Esophagus squamous epithelium (tissue), 4 donors: ENCODE results near the gene SPZ1.

Source experiments
- POLR2A ChIP-seq, 4 donors: fragments of 450-650 bp; IDR thresholded peaks; one replicate each; pipeline ENCODE4 v1.6.1; 2017; ENCODE audit warnings: antibody characterized with exemption in 4 of 4, mild to moderate bottlenecking in 4 of 4, moderate library complexity in 3 of 4
- TF ChIP-seq, protein P1 (sequence below), 6 experiments: fragments of 450-650 bp in 4 of 6; fragments of 200-600 bp in 2 of 6; sonication (generic) in 2 of 6; IDR thresholded peaks; one replicate each; pipeline ENCODE4 v1.5.1; 2016 to 2019; ENCODE audit warnings: antibody characterized with exemption in 6 of 6, mild to moderate bottlenecking in 4 of 6, moderate library complexity in 4 of 6

DNA sequence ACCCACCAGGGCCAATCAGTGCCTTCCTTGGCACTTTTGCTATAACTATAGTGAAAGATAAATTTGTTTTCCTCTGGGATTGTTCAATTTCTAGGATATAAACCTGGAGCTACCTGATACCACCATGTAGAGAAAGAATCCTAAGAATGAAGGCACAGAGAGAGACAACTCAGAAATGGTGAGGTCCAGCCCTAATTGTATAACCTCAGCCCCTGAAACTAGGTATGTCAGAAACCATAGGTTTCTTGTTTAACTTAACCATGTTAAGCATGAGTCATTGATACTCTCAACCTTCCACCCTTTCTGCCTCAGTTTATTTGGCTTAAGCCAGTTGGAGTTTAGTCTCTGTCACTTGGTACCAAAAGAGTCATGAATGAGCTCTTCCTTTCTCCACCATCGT, 4.6 kb upstream of the SPZ1 start:
- TF ChIP-seq, protein P1, sequence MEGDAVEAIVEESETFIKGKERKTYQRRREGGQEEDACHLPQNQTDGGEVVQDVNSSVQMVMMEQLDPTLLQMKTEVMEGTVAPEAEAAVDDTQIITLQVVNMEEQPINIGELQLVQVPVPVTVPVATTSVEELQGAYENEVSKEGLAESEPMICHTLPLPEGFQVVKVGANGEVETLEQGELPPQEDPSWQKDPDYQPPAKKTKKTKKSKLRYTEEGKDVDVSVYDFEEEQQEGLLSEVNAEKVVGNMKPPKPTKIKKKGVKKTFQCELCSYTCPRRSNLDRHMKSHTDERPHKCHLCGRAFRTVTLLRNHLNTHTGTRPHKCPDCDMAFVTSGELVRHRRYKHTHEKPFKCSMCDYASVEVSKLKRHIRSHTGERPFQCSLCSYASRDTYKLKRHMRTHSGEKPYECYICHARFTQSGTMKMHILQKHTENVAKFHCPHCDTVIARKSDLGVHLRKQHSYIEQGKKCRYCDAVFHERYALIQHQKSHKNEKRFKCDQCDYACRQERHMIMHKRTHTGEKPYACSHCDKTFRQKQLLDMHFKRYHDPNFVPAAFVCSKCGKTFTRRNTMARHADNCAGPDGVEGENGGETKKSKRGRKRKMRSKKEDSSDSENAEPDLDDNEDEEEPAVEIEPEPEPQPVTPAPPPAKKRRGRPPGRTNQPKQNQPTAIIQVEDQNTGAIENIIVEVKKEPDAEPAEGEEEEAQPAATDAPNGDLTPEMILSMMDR (IDR thresholded peaks at IDR 0.05): no peak
- TF ChIP-seq POLR2A (IDR thresholded peaks at IDR 0.05): no peak
